Loucy (cell line): Measurements from ENCODE around the gene ITGB6.

Experiments
- H2AFZ ChIP-seq: fragments of 200-600 bp; sonication (generic); 2 replicates; pipeline ENCODE4 v1.6.0; 2016; ENCODE audit warnings: antibody characterized with exemption, mild to moderate bottlenecking, low read length, moderate library complexity
- H3F3A ChIP-seq: fragments of 200-600 bp; 2 replicates; pipeline ENCODE4 v1.6.0; 2016; ENCODE audit warnings: antibody characterized with exemption, low read depth, mild to moderate bottlenecking
- H3K27me3 ChIP-seq: fragments of 200-600 bp; sonication (generic); 2 replicates; pipeline ENCODE4 v1.6.1; 2014; ENCODE audit warnings: low read length, mild to moderate bottlenecking; ENCODE audit not compliant: insufficient read depth, poor library complexity, severe bottlenecking
- H3K36me3 ChIP-seq: fragments of 200-600 bp; sonication (generic); 2 replicates; pipeline ENCODE4 v1.6.1; 2016; ENCODE audit warnings: low read length; ENCODE audit not compliant: insufficient read depth
- H3K4me1 ChIP-seq: fragments of 200-600 bp; sonication (generic); 2 replicates; pipeline ENCODE4 v1.5.1; 2014; ENCODE audit warnings: low read length, mild to moderate bottlenecking; ENCODE audit not compliant: insufficient read depth, poor library complexity, severe bottlenecking
- H3K4me2 ChIP-seq: fragments of 200-600 bp; sonication (generic); 2 replicates; pipeline ENCODE4 v1.6.0; 2014; ENCODE audit warnings: antibody characterized with exemption, low read length, low read depth, mild to moderate bottlenecking; ENCODE audit not compliant: poor library complexity, severe bottlenecking
- H3K4me3 ChIP-seq: fragments of 200-600 bp; sonication (generic); 2 replicates; pipeline ENCODE4 v1.5.1; 2014; ENCODE audit warnings: low read length, mild to moderate bottlenecking, mixed read lengths; ENCODE audit not compliant: poor library complexity, severe bottlenecking
- H3K79me2 ChIP-seq: fragments of 200-600 bp; sonication (generic); 2 replicates; pipeline ENCODE4 v1.6.1; 2014; ENCODE audit warnings: low read length; ENCODE audit not compliant: insufficient read depth
- H3K9ac ChIP-seq: fragments of 200-600 bp; sonication (generic); 2 replicates; pipeline ENCODE4 v1.6.0; 2014; ENCODE audit warnings: mild to moderate bottlenecking, low read depth, low read length, moderate library complexity; ENCODE audit not compliant: poor library complexity, severe bottlenecking
- H3K9me2 ChIP-seq: fragments of 200-600 bp; sonication (generic); replicated peaks from 2 replicates; pipeline ENCODE4 v1.6.1; 2016; ENCODE audit warnings: low read depth, low read length, mixed read lengths
- H3K9me3 ChIP-seq: fragments of 200-600 bp; sonication (generic); 2 replicates; pipeline ENCODE4 v1.6.1; 2014; ENCODE audit warnings: mild to moderate bottlenecking, antibody characterized with exemption, low read length, low read depth; ENCODE audit not compliant: insufficient read depth
- H4K20me1 ChIP-seq: fragments of 200-600 bp; sonication (generic); 2 replicates; pipeline ENCODE4 v1.6.0; 2014; ENCODE audit warnings: antibody characterized with exemption, low read length, mild to moderate bottlenecking; ENCODE audit not compliant: insufficient read depth, poor library complexity, severe bottlenecking
- EZH2phosphoT487 ChIP-seq: fragments of 200-600 bp; IDR thresholded peaks from 2 replicates; pipeline ENCODE4 v1.6.1; 2018; ENCODE audit warnings: antibody characterized with exemption, mild to moderate bottlenecking, moderate library complexity, borderline replicate concordance
- TF ChIP-seq, protein P1 (sequence below): fragments of 200-600 bp; sonication (generic); conservative IDR thresholded peaks from 2 replicates; pipeline ENCODE4 v1.5.1; 2014; ENCODE audit warnings: mild to moderate bottlenecking, antibody characterized with exemption, low read length

The ITGB6 gene

DNA sequence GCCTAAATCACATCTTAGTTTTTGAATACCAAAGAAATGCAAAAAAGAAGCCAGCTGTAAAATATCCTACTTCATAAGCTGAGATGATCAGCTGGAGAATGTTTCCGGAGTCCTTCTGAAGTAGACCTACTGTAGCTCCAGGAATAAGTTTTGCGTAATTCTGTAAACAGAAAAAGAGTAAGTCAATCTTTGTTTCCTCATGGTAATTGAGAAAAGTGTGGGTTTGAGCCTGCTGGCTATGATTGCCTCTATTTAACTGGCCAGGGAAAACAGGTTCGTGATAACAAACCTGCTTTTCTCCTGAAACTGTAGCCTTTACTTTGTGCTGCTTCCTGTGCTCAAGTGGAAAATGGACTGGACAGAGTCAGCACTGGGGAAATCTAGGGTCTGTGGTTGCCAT is 58.2 kb downstream of the ITGB6 start:
- Histone ChIP-seq H3K4me1 (peaks cover 17% of the 10 kb centered on the region), H3K4me3 (no peak overlapping the region), H4K20me1 (no peaks in the 10 kb centered on the region), H3K9me2 (no peaks in the 10 kb centered on the region), H3K27me3 (no peaks in the 10 kb centered on the region), H2AFZ (no peak overlapping the region), H3K9ac (no peak overlapping the region), H3F3A (no peaks in the 10 kb centered on the region), H3K79me2 (no peaks in the 10 kb centered on the region), H3K36me3 (no peaks in the 10 kb centered on the region), H3K4me2 (no peak overlapping the region), H3K9me3 (no peaks in the 10 kb centered on the region)
- TF ChIP-seq, protein P1, sequence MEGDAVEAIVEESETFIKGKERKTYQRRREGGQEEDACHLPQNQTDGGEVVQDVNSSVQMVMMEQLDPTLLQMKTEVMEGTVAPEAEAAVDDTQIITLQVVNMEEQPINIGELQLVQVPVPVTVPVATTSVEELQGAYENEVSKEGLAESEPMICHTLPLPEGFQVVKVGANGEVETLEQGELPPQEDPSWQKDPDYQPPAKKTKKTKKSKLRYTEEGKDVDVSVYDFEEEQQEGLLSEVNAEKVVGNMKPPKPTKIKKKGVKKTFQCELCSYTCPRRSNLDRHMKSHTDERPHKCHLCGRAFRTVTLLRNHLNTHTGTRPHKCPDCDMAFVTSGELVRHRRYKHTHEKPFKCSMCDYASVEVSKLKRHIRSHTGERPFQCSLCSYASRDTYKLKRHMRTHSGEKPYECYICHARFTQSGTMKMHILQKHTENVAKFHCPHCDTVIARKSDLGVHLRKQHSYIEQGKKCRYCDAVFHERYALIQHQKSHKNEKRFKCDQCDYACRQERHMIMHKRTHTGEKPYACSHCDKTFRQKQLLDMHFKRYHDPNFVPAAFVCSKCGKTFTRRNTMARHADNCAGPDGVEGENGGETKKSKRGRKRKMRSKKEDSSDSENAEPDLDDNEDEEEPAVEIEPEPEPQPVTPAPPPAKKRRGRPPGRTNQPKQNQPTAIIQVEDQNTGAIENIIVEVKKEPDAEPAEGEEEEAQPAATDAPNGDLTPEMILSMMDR, result no peak
- TF ChIP-seq EZH2phosphoT487, result no peak

- no peaks in the 10 kb centered on the region for H3K36me3 ChIP-seq
Observed at GRCh38 chr2:160141419-160141818, 58.7 kb downstream of the ITGB6 start.

GRCh38 chr2:160140471-160140870 is 59.6 kb downstream of the ITGB6 start:
- no peaks in the 10 kb centered on the region for H3K27me3 ChIP-seq
- H3K79me2 ChIP-seq, result no peaks in the 10 kb centered on the region
- TF ChIP-seq, protein P1, result no peak
- no peak for TF ChIP-seq EZH2phosphoT487
- H3K4me2 ChIP-seq, result no peak overlapping the region
- H3K4me1 ChIP-seq, result peaks cover 14% of the 10 kb centered on the region
- no peaks in the 10 kb centered on the region for H3K9me3 ChIP-seq
- H2AFZ ChIP-seq, result no peak overlapping the region
- H3K9me2 ChIP-seq, result no peaks in the 10 kb centered on the region
- H3F3A ChIP-seq, result no peaks in the 10 kb centered on the region
- no peak overlapping the region for H3K9ac ChIP-seq
- H3K4me3 ChIP-seq, result no peak overlapping the region
- H3K36me3 ChIP-seq, result no peaks in the 10 kb centered on the region
- H4K20me1 ChIP-seq, result no peaks in the 10 kb centered on the region

More at GRCh38 chr2:160141419-160141818, 58.7 kb downstream of the ITGB6 start:
- Histone ChIP-seq H3K4me1 (peaks cover 17% of the 10 kb centered on the region), H3K9ac (no peak overlapping the region), H3K4me3 (no peak overlapping the region), H3F3A (no peaks in the 10 kb centered on the region), H3K9me3 (no peaks in the 10 kb centered on the region), H3K79me2 (no peaks in the 10 kb centered on the region), H2AFZ (no peak overlapping the region), H3K27me3 (no peaks in the 10 kb centered on the region), H3K4me2 (no peak overlapping the region), H3K9me2 (no peaks in the 10 kb centered on the region), H4K20me1 (no peaks in the 10 kb centered on the region)
- no peak for TF ChIP-seq EZH2phosphoT487
- TF ChIP-seq, protein P1, result no peak
